NT2/D1 (cell line): ENCODE results near the gene ANXA2R.

Source experiments
- DNase-seq: peaks from one replicate; pipeline ENCODE4 v3.0.0-alpha.2; 2011; ENCODE audit warnings: low read depth, low spot score
- H3K27me3 ChIP-seq: 2 replicates; pipeline ENCODE4 v1.6.0; 2011; ENCODE audit warnings: mild to moderate bottlenecking; ENCODE audit not compliant: insufficient read length, insufficient read depth
- H3K36me3 ChIP-seq: 2 replicates; pipeline ENCODE4 v1.6.1; 2011; ENCODE audit warnings: mild to moderate bottlenecking, low read length, mixed read lengths; ENCODE audit not compliant: insufficient read depth, insufficient read length
- H3K4me1 ChIP-seq: 2 replicates; pipeline ENCODE4 v1.5.1; 2011; ENCODE audit not compliant: insufficient read depth, insufficient read length
- H3K4me3 ChIP-seq: 2 replicates; pipeline ENCODE4 v1.5.1; 2011; ENCODE audit warnings: low read depth; ENCODE audit not compliant: insufficient read length
- H3K9ac ChIP-seq: 2 replicates; pipeline ENCODE4 v1.6.0; 2011; ENCODE audit warnings: low read depth; ENCODE audit not compliant: insufficient read length
- H3K9me3 ChIP-seq: 2 replicates; pipeline ENCODE4 v1.5.1; 2011; ENCODE audit warnings: mild to moderate bottlenecking, low read length; ENCODE audit not compliant: insufficient read depth
- SUZ12 ChIP-seq: IDR thresholded peaks from 2 replicates; pipeline ENCODE4 v1.6.1; 2011; ENCODE audit not compliant: insufficient read length, insufficient read depth; ENCODE audit errors: extremely low read depth
- YY1 ChIP-seq: IDR thresholded peaks from 2 replicates; pipeline ENCODE4 v1.6.1; 2011; ENCODE audit not compliant: insufficient read length, insufficient read depth
- ZNF274 ChIP-seq: IDR thresholded peaks from 2 replicates; pipeline ENCODE4 v1.6.1; 2011; ENCODE audit warnings: mild to moderate bottlenecking, low read depth, low read length

Gene ANXA2R

DNA sequence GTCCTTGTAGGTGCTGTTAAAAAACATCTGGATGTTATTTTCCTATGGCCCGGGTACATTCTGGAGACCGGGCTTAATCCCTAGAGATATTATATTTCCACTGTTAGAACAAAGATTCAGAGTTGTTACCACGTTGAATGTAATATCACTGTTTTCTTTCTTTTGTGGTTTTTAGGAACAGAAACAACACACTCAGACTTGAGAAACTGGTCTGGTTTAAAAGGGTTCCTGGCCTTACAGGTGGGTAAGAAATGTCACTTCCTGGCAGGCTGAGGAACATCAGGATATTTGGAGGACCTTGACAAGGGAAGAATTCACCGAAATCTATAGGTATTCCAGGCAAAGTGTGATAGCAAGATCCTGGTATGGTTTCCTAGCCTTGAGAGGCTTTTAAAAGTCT is 10.3 kb upstream of the ANXA2R start:
- no peak for DNase-seq
- Histone ChIP-seq H3K9ac (no peak overlapping the region), H3K27me3 (peaks cover 21% of the 10 kb centered on the region), H3K4me1 (no peaks in the 10 kb centered on the region), H3K4me3 (no peak overlapping the region), H3K9me3 (no peaks in the 10 kb centered on the region), H3K36me3 (no peaks in the 10 kb centered on the region)
- TF ChIP-seq ZNF274, result no peak
- TF ChIP-seq YY1, result no peak
- no peak for TF ChIP-seq SUZ12

DNA sequence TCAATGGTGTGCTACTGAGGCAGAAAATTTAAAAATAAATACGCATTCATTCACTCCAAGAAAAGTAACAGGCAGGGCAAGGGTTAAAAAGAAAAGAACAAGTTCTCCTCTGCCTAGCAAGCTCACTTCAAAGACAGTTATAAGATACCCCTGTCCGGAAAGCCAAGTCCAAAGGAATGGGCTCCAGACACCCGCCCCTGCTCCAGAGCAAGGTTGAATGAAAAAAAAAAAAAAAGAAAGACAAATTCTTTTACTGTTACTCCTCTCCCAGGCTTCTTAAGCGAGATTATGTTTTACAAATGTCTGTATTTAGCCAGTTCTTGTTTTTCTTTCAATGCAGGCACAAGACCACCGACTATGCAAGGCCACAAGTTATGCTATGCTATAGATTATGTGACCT is 9.1 kb upstream of the ANXA2R start:
- H3K4me3 ChIP-seq, result no peak overlapping the region
- TF ChIP-seq SUZ12, result no peak
- no peak for TF ChIP-seq YY1
- no peak for TF ChIP-seq ZNF274
- H3K9me3 ChIP-seq, result no peaks in the 10 kb centered on the region
- H3K9ac ChIP-seq, result no peak overlapping the region
- no peaks in the 10 kb centered on the region for H3K36me3 ChIP-seq
- no peaks in the 10 kb centered on the region for H3K4me1 ChIP-seq
- H3K27me3 ChIP-seq, result peaks cover 32% of the 10 kb centered on the region
- no peak for DNase-seq

DNA sequence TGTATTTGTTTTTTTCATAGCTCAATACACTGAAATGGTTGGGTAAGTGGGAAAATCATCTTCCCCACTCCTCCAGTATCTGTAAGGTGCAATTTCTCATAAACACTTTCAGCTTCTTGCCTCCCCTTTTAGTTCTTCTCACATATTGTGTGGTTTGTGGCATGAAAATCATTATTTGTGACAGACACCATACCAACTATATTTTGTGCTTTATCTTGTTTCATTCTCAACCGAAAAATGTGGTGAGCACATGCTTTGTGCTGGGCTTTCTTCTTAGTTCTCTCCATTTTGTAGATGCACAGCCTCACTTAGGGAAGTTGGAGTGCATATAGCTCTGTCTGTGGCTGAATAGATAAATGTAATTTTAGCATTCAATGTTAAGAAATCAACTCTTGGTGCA is 6.4 kb upstream of the ANXA2R start:
- Histone ChIP-seq H3K27me3 (peaks cover 54% of the 10 kb centered on the region), H3K9me3 (no peaks in the 10 kb centered on the region), H3K4me3 (no peak overlapping the region), H3K4me1 (no peaks in the 10 kb centered on the region), H3K36me3 (no peaks in the 10 kb centered on the region), H3K9ac (no peak overlapping the region)
- DNase-seq, result no peak
- TF ChIP-seq SUZ12, result no peak
- no peak for TF ChIP-seq YY1
- no peak for TF ChIP-seq ZNF274

DNA sequence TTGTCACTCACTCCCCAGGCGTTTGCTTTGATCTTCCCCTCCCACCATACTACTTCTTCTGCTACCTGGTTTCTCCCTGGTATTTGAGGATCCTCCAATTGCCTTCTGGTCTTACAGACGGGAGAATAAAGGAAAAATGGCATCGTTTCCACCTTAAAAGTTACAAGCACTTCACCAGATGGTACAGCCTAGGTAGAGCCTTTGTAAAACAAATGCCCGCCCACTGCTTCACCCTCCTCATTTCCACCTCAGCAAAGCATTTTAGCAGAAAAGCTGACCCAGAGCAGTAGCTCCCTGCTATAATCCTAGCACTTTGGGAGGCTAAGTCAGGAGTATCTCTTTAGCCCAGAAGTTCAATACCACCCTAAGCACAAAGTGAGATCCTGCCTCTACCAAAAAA is 5.1 kb upstream of the ANXA2R start:
- no peaks in the 10 kb centered on the region for H3K4me1 ChIP-seq
- H3K36me3 ChIP-seq, result no peaks in the 10 kb centered on the region
- no peak for TF ChIP-seq YY1
- TF ChIP-seq ZNF274, result no peak
- TF ChIP-seq SUZ12, result no peak
- peaks cover 67% of the 10 kb centered on the region for H3K27me3 ChIP-seq
- H3K9me3 ChIP-seq, result no peaks in the 10 kb centered on the region
- DNase-seq, result no peak
- H3K4me3 ChIP-seq, result no peak overlapping the region
- no peak overlapping the region for H3K9ac ChIP-seq

DNA sequence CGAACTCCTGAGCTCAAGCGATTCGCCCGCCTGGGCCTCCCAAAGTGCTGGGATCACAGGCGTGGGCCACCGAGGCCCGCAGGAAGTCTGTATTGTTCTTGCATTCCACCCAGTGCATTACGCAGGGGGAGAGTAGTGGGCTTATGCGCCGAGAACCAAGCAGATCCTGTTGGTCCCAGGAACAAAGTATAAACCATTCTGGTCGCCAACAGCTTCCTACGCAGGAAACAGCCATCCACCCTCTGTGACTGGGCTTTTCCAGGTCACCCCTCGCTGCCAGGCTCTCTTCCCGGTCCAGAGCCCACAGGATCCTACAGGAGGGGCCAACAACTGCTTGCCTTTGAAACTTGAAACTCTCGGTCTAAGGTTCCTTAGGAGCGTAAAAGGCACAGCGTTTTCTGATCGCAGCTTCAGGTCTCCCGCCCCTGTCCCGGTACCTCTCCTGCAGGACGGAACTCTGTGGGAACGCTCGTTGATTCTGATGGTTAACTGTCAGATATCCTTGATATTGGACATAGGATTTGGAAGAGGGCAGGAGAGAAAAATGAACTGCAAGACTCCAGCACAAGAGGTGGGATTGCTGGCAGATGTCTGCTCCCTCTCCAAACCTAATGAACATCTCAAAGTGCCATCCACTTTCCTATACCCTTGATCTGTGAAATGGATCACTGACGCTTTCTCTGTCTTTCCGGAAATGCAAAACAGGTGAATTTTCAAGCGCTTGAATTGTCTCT is 4.2 kb upstream of the ANXA2R start:
- Histone ChIP-seq H3K36me3 (no peaks in the 10 kb centered on the region), H3K27me3 (peaks cover 76% of the 10 kb centered on the region), H3K9ac (no peak overlapping the region), H3K9me3 (no peaks in the 10 kb centered on the region), H3K4me1 (no peaks in the 10 kb centered on the region), H3K4me3 (no peak overlapping the region)
- no peak for DNase-seq
- no peak for TF ChIP-seq YY1

DNA sequence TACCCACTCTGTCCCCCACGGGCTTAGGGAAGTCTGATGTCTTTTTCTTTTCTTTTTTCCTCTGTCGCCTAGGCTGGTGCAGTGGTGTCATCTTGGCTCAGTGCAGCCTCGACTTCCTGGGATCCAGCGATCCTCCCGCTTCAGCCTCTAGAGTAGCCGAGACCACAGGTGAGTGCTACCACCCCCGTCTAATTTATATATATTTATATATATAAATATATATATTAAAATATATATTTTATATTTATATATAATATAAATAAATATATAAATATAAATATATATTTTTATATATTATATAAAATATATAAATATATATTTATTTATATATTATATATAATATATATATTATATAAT is 3.3 kb upstream of the ANXA2R start:
- no peak for TF ChIP-seq ZNF274
- TF ChIP-seq SUZ12, result no peak
- TF ChIP-seq YY1, result no peak
- Histone ChIP-seq H3K27me3 (peaks cover 85% of the 10 kb centered on the region), H3K36me3 (no peaks in the 10 kb centered on the region), H3K9ac (peak overlapping the region; percentile 42), H3K4me3 (peak overlapping the region; percentile 42), H3K4me1 (no peaks in the 10 kb centered on the region), H3K9me3 (no peaks in the 10 kb centered on the region)
- no peak for DNase-seq

DNA sequence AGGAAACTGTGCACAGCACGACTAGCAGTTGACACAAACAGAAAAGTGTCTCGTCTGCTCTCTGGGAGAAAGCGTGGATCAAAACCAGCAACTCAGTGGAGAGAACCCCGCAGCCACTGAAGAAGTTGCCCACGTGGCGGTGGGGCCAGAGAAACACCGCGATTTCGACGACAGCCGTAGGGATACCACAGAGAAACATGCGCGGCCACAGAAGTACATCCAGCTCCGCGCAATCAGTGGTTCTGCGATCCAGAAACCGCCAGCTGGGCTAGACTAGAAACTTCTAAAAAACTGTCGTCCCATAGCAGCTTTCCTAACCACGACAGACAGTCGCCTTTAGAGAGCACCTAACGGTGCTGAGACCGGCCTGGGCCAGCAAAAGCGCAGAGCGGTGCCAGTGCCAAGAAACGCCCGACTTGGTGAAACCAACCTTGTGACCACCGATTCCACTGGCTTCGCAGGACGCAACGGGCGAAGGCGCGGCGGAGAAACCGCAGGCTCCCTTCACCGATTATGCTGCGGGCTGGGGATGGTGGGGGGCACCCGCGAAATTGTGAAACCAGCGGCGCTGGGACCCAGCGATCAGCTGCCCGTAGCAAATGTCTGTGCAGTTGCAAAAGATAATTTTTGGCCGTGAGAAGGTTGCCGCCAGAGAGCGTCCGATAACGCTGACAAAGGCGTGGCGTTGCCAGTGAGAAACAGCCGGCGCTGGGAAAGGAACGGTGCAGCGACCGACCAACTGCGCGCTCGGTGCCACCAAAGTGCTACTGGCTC is 2.7 kb upstream of the ANXA2R start:
- peak overlapping the region; percentile 42 for H3K4me3 ChIP-seq
- peak overlapping the region; percentile 67 for H3K9ac ChIP-seq
- no peak for DNase-seq
- no peaks in the 10 kb centered on the region for H3K4me1 ChIP-seq
- H3K9me3 ChIP-seq, result no peaks in the 10 kb centered on the region
- TF ChIP-seq SUZ12 (no peak), YY1 (no peak), ZNF274 (no peak)
- H3K27me3 ChIP-seq, result peaks cover 86% of the 10 kb centered on the region
- H3K36me3 ChIP-seq, result no peaks in the 10 kb centered on the region
